GM06990 (cell line): ENCODE data around the gene C4BPA.
A peak's percentile ranks its signal among the peaks of the same experiment; 100 is the strongest.

Experiments used
- DNase-seq: peaks from one replicate; pipeline ENCODE4 v3.0.0-alpha.2; 2011; ENCODE audit not compliant: insufficient read length; ENCODE audit errors: extremely low read depth
- H3K27me3 ChIP-seq: replicated peaks from 2 replicates; pipeline ENCODE4 v1.6.0; 2011; ENCODE audit warnings: low read length; ENCODE audit not compliant: control insufficient read depth, insufficient read depth
- H3K36me3 ChIP-seq: 2 replicates; pipeline ENCODE4 v1.5.1; 2011; ENCODE audit warnings: low read length; ENCODE audit not compliant: control insufficient read depth, insufficient read depth
- H3K4me3 ChIP-seq: replicated peaks from 2 replicates; pipeline ENCODE4 v1.5.1; 2011; ENCODE audit warnings: low read depth, mild to moderate bottlenecking, control low read depth, low read length
- CTCF ChIP-seq: IDR thresholded peaks from 2 replicates; pipeline ENCODE4 v1.5.1; 2011; ENCODE audit warnings: low read length, control low read depth, mild to moderate bottlenecking, inconsistent platforms; ENCODE audit not compliant: insufficient read depth, poor library complexity, severe bottlenecking

C4BPA gene

GRCh38 chr1:207077470-207078377 is 26.3 kb upstream of the C4BPA start:
- peak; percentile 83 for TF ChIP-seq CTCF
- peak; percentile 41 for DNase-seq
- Histone ChIP-seq H3K4me3 (no peak overlapping the region), H3K27me3 (no peaks in the 10 kb centered on the region), H3K36me3 (no peaks in the 10 kb centered on the region)

GRCh38 chr1:207078578-207079132 is 25.4 kb upstream of the C4BPA start:
- Histone ChIP-seq H3K27me3 (no peaks in the 10 kb centered on the region), H3K36me3 (no peaks in the 10 kb centered on the region), H3K4me3 (no peak overlapping the region)
- TF ChIP-seq CTCF = no peak
- DNase-seq = no peak

- H3K36me3 ChIP-seq = no peaks in the 10 kb centered on the region
- no peak for TF ChIP-seq CTCF
- no peaks in the 10 kb centered on the region for H3K27me3 ChIP-seq
Observed at GRCh38 chr1:207079706-207080241, 24.3 kb upstream of the C4BPA start.

GRCh38 chr1:207081088-207081487 is 22.9 kb upstream of the C4BPA start:
- no peak for DNase-seq

More at GRCh38 chr1:207079706-207080241, 24.3 kb upstream of the C4BPA start:
- no peak overlapping the region for H3K4me3 ChIP-seq
- no peak for DNase-seq

GRCh38 chr1:207081806-207082205 is 22.2 kb upstream of the C4BPA start:
- no peaks in the 10 kb centered on the region for H3K27me3 ChIP-seq
- H3K4me3 ChIP-seq = no peak overlapping the region
- no peak for DNase-seq
- TF ChIP-seq CTCF = no peak
- H3K36me3 ChIP-seq = no peaks in the 10 kb centered on the region

More at GRCh38 chr1:207081088-207081487, 22.9 kb upstream of the C4BPA start:
- TF ChIP-seq CTCF = no peak
- no peak overlapping the region for H3K4me3 ChIP-seq
- no peaks in the 10 kb centered on the region for H3K36me3 ChIP-seq
- H3K27me3 ChIP-seq = no peaks in the 10 kb centered on the region
